HEK293T (cell line): Measurements from ENCODE around the gene CYRIA.

Source experiments
- CTCF ChIA-PET: fragments of 350-600 bp; formaldehyde crosslinking; extraction: SDS; loops from one replicate; lab custom pipeline; 2021; ENCODE audit warnings: antibody characterized with exemption, inconsistent platforms; lab: Yijun Ruan, JAX
- POLR2A ChIA-PET: fragments of 350-600 bp; formaldehyde crosslinking; extraction: SDS; loops from one replicate; lab custom pipeline; 2020; ENCODE audit warnings: antibody characterized with exemption, inconsistent platforms; lab: Yijun Ruan, JAX
- DNase-seq: peaks from one replicate; pipeline ENCODE4 v3.0.0; 2012; ENCODE audit warnings: mixed read lengths; ENCODE audit errors: extremely low spot score
- ARNT ChIP-seq: fragments of 450-650 bp; IDR thresholded peaks from 2 replicates; pipeline ENCODE4 v1.6.1; 2017; ENCODE audit warnings: mild to moderate bottlenecking
- BHLHE40 ChIP-seq: fragments of 450-650 bp; IDR thresholded peaks from 2 replicates; pipeline ENCODE4 v1.6.1; 2016; ENCODE audit warnings: mild to moderate bottlenecking, moderate library complexity, borderline replicate concordance
- CTBP1 ChIP-seq: fragments of 450-650 bp; IDR thresholded peaks from 2 replicates; pipeline ENCODE4 v1.6.1; 2016; ENCODE audit warnings: borderline replicate concordance
- ELF4 ChIP-seq: fragments of 450-650 bp; IDR thresholded peaks from 2 replicates; pipeline ENCODE4 v1.6.1; 2017; ENCODE audit warnings: antibody characterized with exemption
- FOXA1 ChIP-seq: fragments of 450-650 bp; IDR thresholded peaks from 2 replicates; pipeline ENCODE4 v1.6.1; 2016; ENCODE audit warnings: mild to moderate bottlenecking
- FOXK2 ChIP-seq: fragments of 450-650 bp; IDR thresholded peaks from 2 replicates; pipeline ENCODE4 v1.6.1; 2016; ENCODE audit warnings: mild to moderate bottlenecking
- FOXM1 ChIP-seq: fragments of 450-650 bp; IDR thresholded peaks from 2 replicates; pipeline ENCODE4 v1.6.1; 2017; ENCODE audit warnings: mild to moderate bottlenecking, borderline replicate concordance
- HDGF ChIP-seq: fragments of 450-650 bp; IDR thresholded peaks from 2 replicates; pipeline ENCODE4 v1.6.1; 2017; ENCODE audit warnings: antibody characterized with exemption, borderline replicate concordance
- L3MBTL2 ChIP-seq: fragments of 450-650 bp; conservative IDR thresholded peaks from 2 replicates; pipeline ENCODE4 v1.6.1; 2016; ENCODE audit warnings: mild to moderate bottlenecking
- LEF1 ChIP-seq: fragments of 450-650 bp; IDR thresholded peaks from 2 replicates; pipeline ENCODE4 v1.6.1; 2017; ENCODE audit warnings: mild to moderate bottlenecking, borderline replicate concordance
- NFRKB ChIP-seq: fragments of 450-650 bp; IDR thresholded peaks from 2 replicates; pipeline ENCODE4 v1.6.1; 2016; ENCODE audit warnings: mild to moderate bottlenecking, moderate library complexity
- PKNOX1 ChIP-seq: fragments of 450-650 bp; IDR thresholded peaks from 2 replicates; pipeline ENCODE4 v1.6.1; 2016
- SP1 ChIP-seq: fragments of 450-650 bp; IDR thresholded peaks from 2 replicates; pipeline ENCODE4 v1.6.1; 2017
- SUZ12 ChIP-seq: fragments of 450-650 bp; IDR thresholded peaks from 2 replicates; pipeline ENCODE4 v1.6.1; 2016; ENCODE audit warnings: mild to moderate bottlenecking
- TARDBP ChIP-seq: fragments of 450-650 bp; IDR thresholded peaks from 2 replicates; pipeline ENCODE4 v1.6.1; 2016
- ZNF384 ChIP-seq: fragments of 450-650 bp; IDR thresholded peaks from 2 replicates; pipeline ENCODE4 v1.6.1; 2016

CYRIA gene

GRCh38 chr2:16640867-16641266 lies 24.8 kb downstream of the CYRIA start:
- TF ChIP-seq ZNF384 (no peak), L3MBTL2 (no peak), TARDBP (no peak), LEF1 (no peak), FOXM1 (no peak), ARNT (no peak), SUZ12 (no peak)
- no peak for DNase-seq
- ChIA-PET CTCF (no interaction called here), POLR2A (no interaction called here)

- no peak for TF ChIP-seq FOXM1
- no peak for TF ChIP-seq ZNF384
- TF ChIP-seq ELF4, result no peak
- TF ChIP-seq L3MBTL2, result no peak
- no peak for TF ChIP-seq LEF1
- no peak for TF ChIP-seq SP1
- TF ChIP-seq TARDBP, result no peak
- TF ChIP-seq ARNT, result no peak
- no peak for TF ChIP-seq BHLHE40
- no peak for TF ChIP-seq SUZ12
- TF ChIP-seq PKNOX1, result no peak
- no peak for TF ChIP-seq CTBP1
- no peak for TF ChIP-seq FOXK2
- TF ChIP-seq NFRKB, result no peak
- TF ChIP-seq HDGF, result no peak
- no peak for TF ChIP-seq FOXA1
- no peak for DNase-seq
- ChIA-PET POLR2A (no interaction called here), CTCF (no interaction called here)
These were observed 25.5 kb downstream of the CYRIA start for GRCh38 chr2:16640001-16640700.

- POLR2A ChIA-PET, result no interaction called here
- TF ChIP-seq BHLHE40 (no peak), ZNF384 (no peak), PKNOX1 (no peak), FOXK2 (no peak), LEF1 (no peak), SUZ12 (no peak), HDGF (no peak), FOXA1 (no peak), L3MBTL2 (no peak), NFRKB (no peak), SP1 (no peak), ELF4 (no peak)
- DNase-seq, result no peak
- CTCF ChIA-PET, result no interaction called here
These were observed 26.2 kb downstream of the CYRIA start for GRCh38 chr2:16639431-16639830.

GRCh38 chr2:16638946-16639345 lies 26.7 kb downstream of the CYRIA start:
- TF ChIP-seq TARDBP (no peak), FOXA1 (no peak), SP1 (no peak), LEF1 (no peak), FOXK2 (no peak), ZNF384 (no peak), NFRKB (no peak), ARNT (no peak), ELF4 (no peak), SUZ12 (no peak), L3MBTL2 (no peak), HDGF (no peak), FOXM1 (no peak), PKNOX1 (no peak), BHLHE40 (no peak), CTBP1 (no peak)
- CTCF ChIA-PET, result no interaction called here
- POLR2A ChIA-PET, result no interaction called here
- DNase-seq, result no peak

GRCh38 chr2:16637304-16637703 lies 28.3 kb downstream of the CYRIA start:
- TF ChIP-seq SP1, result no peak
- no peak for TF ChIP-seq FOXA1
- no peak for TF ChIP-seq ARNT
- TF ChIP-seq SUZ12, result no peak
- no peak for TF ChIP-seq L3MBTL2
- TF ChIP-seq FOXK2, result no peak
- no peak for TF ChIP-seq NFRKB
- no peak for TF ChIP-seq BHLHE40
- no peak for TF ChIP-seq ELF4
- no peak for TF ChIP-seq CTBP1
- ChIA-PET POLR2A (no interaction called here), CTCF (no interaction called here)
- DNase-seq, result no peak

GRCh38 chr2:16635791-16636699 lies 29.6 kb downstream of the CYRIA start:
- ChIA-PET CTCF (no interaction called here), POLR2A (no interaction called here)
- DNase-seq, result peak; percentile 15
- TF ChIP-seq PKNOX1 (no peak), FOXA1 (no peak), CTBP1 (no peak), HDGF (no peak), FOXM1 (no peak), NFRKB (no peak), SP1 (no peak), TARDBP (no peak)
